Upper lobe of left lung (tissue), 4 donors: Measurements from ENCODE around the gene ALG9.

Source experiments
- CTCF ChIP-seq, 6 experiments: fragments of 450-650 bp in 4 of 6; fragments of 200-600 bp in 2 of 6; sonication (generic) in 2 of 6; IDR thresholded peaks; one replicate each; pipeline ENCODE4 v1.5.1; 2016 to 2019; ENCODE audit warnings: antibody characterized with exemption in 6 of 6
- EP300 ChIP-seq, 4 donors: sonication (generic); formaldehyde crosslinking; IDR thresholded peaks; one replicate each; pipeline ENCODE4 v1.5.1; 2017; ENCODE audit warnings: antibody characterized with exemption in 4 of 4, control low read depth in 2 of 4
- POLR2AphosphoS5 ChIP-seq, 2 donors: sonication (generic); formaldehyde crosslinking; IDR thresholded peaks; one replicate each; pipeline ENCODE4 v1.5.1; 2017; ENCODE audit warnings: antibody characterized with exemption in 2 of 2

GRCh38 chr11:111766834-111767142 is 104.6 kb downstream of the ALG9 start:
- TF ChIP-seq POLR2AphosphoS5 (IDR thresholded peaks at IDR 0.05) (no peak), CTCF (IDR thresholded peaks at IDR 0.05) (no peak), EP300 (IDR thresholded peaks at IDR 0.05) (no peak)
